B cell (primary cell): Measurements from ENCODE around the gene EFNA3. TPM values are rescaled to one million over a fixed set of nuclear protein-coding genes. Genes with fewer than 3 reads are reported as not detected.

ENCODE experiments used
- ATAC-seq: fragments of 200-7000 bp; cut with Tn5 transposase; one replicate; pipeline ENCODE4 v1.10.0; 2021; ENCODE audit warnings: low read depth, mild to moderate bottlenecking, moderate number of reproducible peaks, moderate library complexity
- CTCF ChIA-PET: fragments of 350-600 bp; sonication (Branson Sonifier 250); formaldehyde crosslinking; loops from one replicate; lab custom pipeline; 2021; ENCODE audit warnings: antibody characterized with exemption, inconsistent platforms; lab: Charles Lee
- POLR2A ChIA-PET: fragments of 350-600 bp; sonication (Branson Sonifier 250); formaldehyde crosslinking; loops from one replicate; lab custom pipeline; 2021; ENCODE audit warnings: antibody characterized with exemption; lab: Charles Lee
- DNase-seq: peaks from one replicate; pipeline ENCODE4 v3.0.0; 2013
- H2AFZ ChIP-seq: 2 replicates; pipeline ENCODE4 v1.6.1; 2012; ENCODE audit warnings: mild to moderate bottlenecking, low read depth, low read length; ENCODE audit not compliant: insufficient read depth, poor library complexity, severe bottlenecking
- H3K27ac ChIP-seq, 2 donors: 1 replicate in 1 of 2; 2 replicates in 1 of 2; pipeline ENCODE4 v1.5.1; 2012 to 2013; ENCODE audit warnings: low read length in 2 of 2, mild to moderate bottlenecking in 2 of 2, moderate library complexity in 1 of 2
- H3K27me3 ChIP-seq, 4 experiments: fragments of 200-600 bp in 1 of 4; sonication (generic) in 1 of 4; replicated peaks in 1 of 4; 1 replicate in 2 of 4; 2 replicates in 2 of 4; pipeline versions ENCODE4 v1.6.1 to v1.7.0; 2013 to 2016; ENCODE audit warnings: low read length in 3 of 4, mild to moderate bottlenecking in 2 of 4, mixed read lengths in 1 of 4, moderate library complexity in 1 of 4; ENCODE audit not compliant: insufficient read depth in 4 of 4, control insufficient read depth in 3 of 4; ENCODE audit errors: control extremely low read depth in 1 of 4
- H3K36me3 ChIP-seq, 2 experiments: replicated peaks in 1 of 2; 1 replicate in 1 of 2; 2 replicates in 1 of 2; pipeline versions ENCODE4 v1.6.1 to v1.7.1; 2013; ENCODE audit warnings: low read length in 1 of 2; ENCODE audit not compliant: insufficient read depth in 2 of 2, control insufficient read depth in 1 of 2; ENCODE audit errors: control extremely low read depth in 1 of 2, extremely low read depth in 1 of 2
- H3K4me1 ChIP-seq, 2 donors: fragments of 200-600 bp in 1 of 2; sonication (generic) in 1 of 2; 1 replicate in 1 of 2; 2 replicates in 1 of 2; pipeline versions ENCODE4 v1.5.1 to v1.6.1; 2013 to 2017; ENCODE audit warnings: low read length in 2 of 2; ENCODE audit not compliant: control insufficient read depth in 2 of 2, insufficient read depth in 2 of 2
- H3K4me2 ChIP-seq: replicated peaks from 2 replicates; pipeline ENCODE3; 2012; ENCODE audit warnings: mild to moderate bottlenecking, low read depth, low read length; ENCODE audit not compliant: poor library complexity, severe bottlenecking
- H3K4me3 ChIP-seq, 5 experiments: fragments of 200-600 bp in 1 of 5; sonication (generic) in 1 of 5; 1 replicate in 3 of 5; 2 replicates in 2 of 5; pipeline versions ENCODE4 v1.5.1 to v1.7.0; 2011 to 2016; ENCODE audit warnings: low read length in 4 of 5, mild to moderate bottlenecking in 4 of 5, low read depth in 2 of 5, control low read depth in 1 of 5, moderate library complexity in 1 of 5; ENCODE audit not compliant: insufficient read depth in 1 of 5; ENCODE audit errors: control extremely low read depth in 1 of 5, extremely low read depth in 1 of 5
- H3K79me2 ChIP-seq: fragments of 200-600 bp; sonication (generic); one replicate; pipeline ENCODE4 v1.6.0; 2016; ENCODE audit warnings: low read length; ENCODE audit not compliant: control insufficient read depth, insufficient read depth
- H3K9ac ChIP-seq: fragments of 200-600 bp; sonication (generic); 2 replicates; pipeline ENCODE4 v1.6.1; 2017; ENCODE audit warnings: mild to moderate bottlenecking, low read length, moderate library complexity
- H3K9me3 ChIP-seq, 3 donors: one replicate each; pipeline versions ENCODE4 v1.6.1 to v1.7.1; 2013; ENCODE audit warnings: low read length in 2 of 3; ENCODE audit not compliant: control insufficient read depth in 2 of 3, insufficient read depth in 1 of 3; ENCODE audit errors: control extremely low read depth in 1 of 3
- H4K20me1 ChIP-seq: 2 replicates; pipeline ENCODE4 v1.6.0; 2012; ENCODE audit warnings: mild to moderate bottlenecking, low read length; ENCODE audit not compliant: insufficient read depth, control insufficient read depth, poor library complexity, severe bottlenecking
- H3K27ac Mint-ChIP-seq: one replicate; pipeline ENCODE4 v1.8.0; 2021; ENCODE audit warnings: mixed read lengths
- H3K27me3 Mint-ChIP-seq: one replicate; pipeline ENCODE4 v1.8.0; 2021; ENCODE audit warnings: mixed read lengths
- H3K4me1 Mint-ChIP-seq: one replicate; pipeline ENCODE4 v1.8.0; 2021; ENCODE audit warnings: mixed read lengths
- H3K4me3 Mint-ChIP-seq: one replicate; pipeline ENCODE4 v1.8.0; 2021; ENCODE audit warnings: mixed read lengths
- H3K9me3 Mint-ChIP-seq: one replicate; pipeline ENCODE4 v1.8.0; 2022; ENCODE audit warnings: mixed read lengths; ENCODE audit not compliant: insufficient read depth
- EZH2 ChIP-seq: IDR thresholded peaks from 2 replicates; pipeline ENCODE4 v1.6.1; 2012; ENCODE audit warnings: borderline replicate concordance, low read depth, mild to moderate bottlenecking, moderate library complexity, low read length; ENCODE audit not compliant: insufficient read depth, poor library complexity, severe bottlenecking
- WGBS: methylation state at CpG from one replicate; pipeline ENCODE4 v1.1.5; 2013; ENCODE audit warnings: missing lambda C conversion rate; ENCODE audit not compliant: insufficient coverage; 5-methylcytosine and 5-hydroxymethylcytosine counted together
- intact Hi-C: fragments of 100-400 bp; cut with micrococcal nuclease; formaldehyde crosslinking; loops from one replicate; pipeline ENCODE4 v1.10.0; 2022
- polyA plus RNA-seq: library from polyadenylated mRNA; depleted of rRNA; stranded (reverse); fragments of >200 nt; gene quantifications from 2 replicates; pipeline ENCODE4 v1.2.3, GENCODE V29; 2012
- total RNA-seq, 2 donors: library from RNA; stranded (reverse); fragments of 120-200 nt in 1 of 2; gene quantifications; 1 replicate in 1 of 2; 2 replicates in 1 of 2; pipeline versions ENCODE4 v1.2.3 to v1.2.4, GENCODE V29; 2013 to 2022
- TF ChIP-seq, protein P1 (sequence below): fragments of 200-600 bp; IDR thresholded peaks from one replicate; pipeline ENCODE4 v1.8.0; 2022; ENCODE audit warnings: antibody characterized with exemption, mild to moderate bottlenecking

Gene EFNA3
- total and polyA plus RNA-seq, 2 donors (not counting 1 experiment from before 2014, with no cell fraction given), result 1.6 to 3.2 TPM

DNA sequence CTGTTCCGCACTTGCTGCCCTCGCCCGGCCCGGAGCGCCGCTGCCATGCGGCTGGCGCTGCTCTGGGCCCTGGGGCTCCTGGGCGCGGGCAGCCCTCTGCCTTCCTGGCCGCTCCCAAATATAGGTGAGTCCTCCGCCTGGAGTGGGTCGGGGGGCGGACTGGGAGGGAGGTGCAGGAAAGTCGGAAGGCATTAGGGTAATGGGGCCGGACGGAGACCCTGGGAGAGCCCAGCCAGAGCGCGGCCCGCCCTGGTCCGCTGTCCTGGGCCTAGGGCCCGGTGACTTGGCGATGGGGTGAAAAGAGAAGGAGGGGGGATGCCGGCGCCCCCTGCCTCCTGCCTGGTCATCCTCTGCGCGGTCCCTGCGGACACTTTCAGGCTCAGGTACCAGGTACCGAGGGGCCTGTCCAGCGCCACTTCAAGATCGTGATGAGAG lies 27.3 kb upstream of the EFNA3 start:
- TF ChIP-seq, protein P1, sequence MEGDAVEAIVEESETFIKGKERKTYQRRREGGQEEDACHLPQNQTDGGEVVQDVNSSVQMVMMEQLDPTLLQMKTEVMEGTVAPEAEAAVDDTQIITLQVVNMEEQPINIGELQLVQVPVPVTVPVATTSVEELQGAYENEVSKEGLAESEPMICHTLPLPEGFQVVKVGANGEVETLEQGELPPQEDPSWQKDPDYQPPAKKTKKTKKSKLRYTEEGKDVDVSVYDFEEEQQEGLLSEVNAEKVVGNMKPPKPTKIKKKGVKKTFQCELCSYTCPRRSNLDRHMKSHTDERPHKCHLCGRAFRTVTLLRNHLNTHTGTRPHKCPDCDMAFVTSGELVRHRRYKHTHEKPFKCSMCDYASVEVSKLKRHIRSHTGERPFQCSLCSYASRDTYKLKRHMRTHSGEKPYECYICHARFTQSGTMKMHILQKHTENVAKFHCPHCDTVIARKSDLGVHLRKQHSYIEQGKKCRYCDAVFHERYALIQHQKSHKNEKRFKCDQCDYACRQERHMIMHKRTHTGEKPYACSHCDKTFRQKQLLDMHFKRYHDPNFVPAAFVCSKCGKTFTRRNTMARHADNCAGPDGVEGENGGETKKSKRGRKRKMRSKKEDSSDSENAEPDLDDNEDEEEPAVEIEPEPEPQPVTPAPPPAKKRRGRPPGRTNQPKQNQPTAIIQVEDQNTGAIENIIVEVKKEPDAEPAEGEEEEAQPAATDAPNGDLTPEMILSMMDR, result no peak
- no peak for TF ChIP-seq EZH2
- no peaks in the 10 kb centered on the region for H3K36me3 ChIP-seq
- 0% methylated on average over 31 of the region's 31 CpGs for WGBS
- no peak overlapping the region for H3K27ac ChIP-seq
- peak overlapping the region; percentile 11 to 82 (median 66) for H3K4me3 ChIP-seq
- Mint-ChIP-seq H3K4me3 (peak overlapping the region; percentile 85), H3K9me3 (no peaks in the 10 kb centered on the region), H3K27ac (peak overlapping the region; percentile 73), H3K4me1 (peaks cover 25% of the 10 kb centered on the region), H3K27me3 (no peaks in the 10 kb centered on the region)
- H3K27me3 ChIP-seq, result no peaks in the 10 kb centered on the region
- H3K4me2 ChIP-seq, result peak overlapping the region; percentile 93
- DNase-seq (no peak), ATAC-seq (peak; percentile 1)
- H3K79me2 ChIP-seq, result no peaks in the 10 kb centered on the region
- intact Hi-C loops, result loop anchor here (1.0 to 2.0 kb wide), 4 partner anchors 10 to 69 kb away; partner anchors contain the start of gene FLAD1
- no peaks in the 10 kb centered on the region for H4K20me1 ChIP-seq
- POLR2A ChIA-PET, result interaction anchor here (0.6 to 2.0 kb wide), 7 partner anchors 9 to 90 kb away, joined by 3 to 8 read pairs (median 4); partner anchors contain the start of genes EFNA4 and PYGO2
- no peaks in the 10 kb centered on the region for H3K9me3 ChIP-seq
- CTCF ChIA-PET, result interaction anchor here (0.6 to 16.6 kb wide), 19 partner anchors 10 to 492 kb away, joined by 3 to 370 read pairs (median 4); partner anchors contain the start of genes EFNA4, KRTCAP2, PBXIP1 and PMVK
- peak overlapping the region; percentile 76 for H3K9ac ChIP-seq
- H2AFZ ChIP-seq, result peak overlapping the region; percentile 86
- peaks cover 20 to 30% of the 10 kb centered on the region in 2 donors for H3K4me1 ChIP-seq

DNA sequence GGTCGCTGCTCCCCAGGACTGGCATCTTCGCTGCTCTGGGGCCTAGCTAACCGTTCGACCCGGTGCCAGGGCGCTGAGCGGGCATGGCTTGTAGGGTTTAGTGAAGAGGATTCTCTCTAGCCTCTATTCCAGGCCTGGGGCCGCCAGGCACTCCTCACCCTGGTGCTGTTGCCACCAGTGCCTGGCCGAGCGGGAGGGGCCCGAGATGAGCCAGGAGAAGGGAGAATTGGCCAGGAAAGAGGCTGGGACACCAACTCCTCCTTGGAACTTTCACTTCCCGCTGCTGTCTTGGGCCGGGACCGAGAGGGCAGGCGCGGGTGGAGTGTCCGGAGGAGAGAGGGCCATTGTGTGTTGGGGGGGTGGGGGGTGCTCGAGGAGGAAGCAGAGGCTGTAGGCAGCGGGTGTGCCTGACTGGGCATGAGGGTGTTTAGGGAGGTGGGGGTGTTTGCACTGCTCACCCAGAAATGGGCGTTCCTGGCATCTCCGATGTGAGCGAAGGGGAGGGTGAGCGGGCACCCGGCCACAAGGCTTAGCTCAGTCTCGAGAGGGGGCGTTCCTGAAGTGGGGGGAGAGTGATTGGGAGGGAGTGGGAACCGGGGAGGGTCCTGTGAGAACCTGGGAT lies 26.7 kb upstream of the EFNA3 start:
- DNase-seq, result peak; percentile 66
- no peaks in the 10 kb centered on the region for H3K27me3 Mint-ChIP-seq
- CTCF ChIA-PET, result interaction anchor here (0.6 to 20.2 kb wide), 12 partner anchors 4 to 492 kb away, joined by 3 to 370 read pairs (median 6); partner anchors contain the start of genes ADAM15, EFNA4 and PYGO2
- H2AFZ ChIP-seq, result peak overlapping the region; percentile 86
- H3K27ac Mint-ChIP-seq, result peak overlapping the region; percentile 73
- H3K27ac ChIP-seq, result no peak overlapping the region
- H3K4me3 ChIP-seq, result peak overlapping the region; percentile 11 to 82 (median 66)
- no peak for TF ChIP-seq EZH2
- TF ChIP-seq, protein P1, result no peak
- no peaks in the 10 kb centered on the region for H3K79me2 ChIP-seq
- peak overlapping the region; percentile 93 for H3K4me2 ChIP-seq
- H3K4me3 Mint-ChIP-seq, result peak overlapping the region; percentile 85
- H3K36me3 ChIP-seq, result no peaks in the 10 kb centered on the region
- no peaks in the 10 kb centered on the region for H3K9me3 Mint-ChIP-seq
- ATAC-seq, result peak; percentile 22
- POLR2A ChIA-PET, result interaction anchor here (0.6 to 2.0 kb wide), 5 partner anchors 10 to 90 kb away, joined by 3 to 8 read pairs (median 4); partner anchors contain the start of genes EFNA4 and PYGO2
- peak overlapping the region; percentile 76 for H3K9ac ChIP-seq
- intact Hi-C loops, result loop anchor here (1.0 to 2.0 kb wide), 4 partner anchors 9 to 69 kb away; partner anchors contain the start of gene FLAD1
- H3K4me1 ChIP-seq, result peaks cover 20 to 30% of the 10 kb centered on the region in 2 donors
- H3K27me3 ChIP-seq, result no peaks in the 10 kb centered on the region
- H3K4me1 Mint-ChIP-seq, result peaks cover 25% of the 10 kb centered on the region
- H4K20me1 ChIP-seq, result no peaks in the 10 kb centered on the region
- no peaks in the 10 kb centered on the region for H3K9me3 ChIP-seq
- under 1% methylated on average over 26 of the region's 27 CpGs for WGBS
